ENCODE results near the gene SLC25A22.

Gene SLC25A22

DNA sequence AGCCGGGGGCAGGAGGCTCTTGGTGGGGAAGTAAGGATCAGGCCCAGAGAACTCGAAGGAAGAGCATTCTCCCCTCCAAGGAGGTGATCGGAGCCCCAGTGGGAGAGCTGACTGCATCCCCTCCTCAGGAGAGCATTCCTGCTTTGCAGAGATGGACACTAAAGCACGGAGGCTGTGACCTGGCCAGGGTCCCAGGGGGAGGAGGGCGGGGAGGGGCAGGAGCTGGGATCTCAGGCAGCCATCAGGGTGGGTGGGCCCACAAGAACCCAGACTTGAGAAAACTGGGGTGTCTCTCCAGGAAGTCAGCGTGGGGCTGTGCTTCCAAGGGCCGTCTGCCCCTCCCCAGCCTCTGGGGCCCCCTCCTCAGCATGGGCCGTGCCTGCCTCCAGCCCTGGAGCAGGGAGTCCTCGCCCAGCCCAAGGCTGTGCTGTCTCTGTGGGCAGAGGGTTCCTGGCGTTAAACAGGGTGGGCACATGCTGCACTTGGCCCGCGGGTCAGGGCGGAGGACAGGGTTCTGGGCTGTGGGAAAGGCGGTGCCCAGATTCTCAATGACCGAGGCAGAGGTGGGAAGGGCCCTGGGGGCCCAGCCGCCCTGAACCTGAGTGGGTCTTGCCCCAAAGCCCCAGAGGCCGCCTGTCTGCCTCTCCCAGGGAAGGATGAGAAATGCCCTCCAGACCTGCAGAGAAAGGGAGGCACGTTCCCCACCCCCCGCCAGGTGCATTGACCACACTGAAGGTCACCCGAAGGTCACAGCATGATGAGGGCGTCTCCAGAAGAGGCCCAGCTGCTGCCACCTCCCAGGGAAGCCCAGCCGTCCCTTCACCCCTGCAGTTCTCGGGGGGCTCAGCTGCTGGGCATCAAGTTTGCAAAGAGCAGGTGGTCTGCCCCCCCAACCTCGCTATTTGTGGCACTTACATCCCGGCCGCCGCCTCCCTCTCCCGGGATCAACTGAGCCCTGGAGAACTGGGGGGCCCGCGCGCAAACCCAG is 8.8 kb downstream of the SLC25A22 start:
- Histone ChIP-seq H3K9me3 (ENCODE audit: insufficient read depth, low read depth, low read length) (no peaks in the 10 kb centered on the region), H3K9me2 (replicated peaks; ENCODE audit: low read depth, low read length) (no peaks in the 10 kb centered on the region), H3K9ac (ENCODE audit: low read depth, low read length, poor library complexity, severe bottlenecking) (no peak overlapping the region), H4K20me1 (ENCODE audit: insufficient read depth, low read length, poor library complexity, severe bottlenecking) (no peaks in the 10 kb centered on the region), H3K36me3 (ENCODE audit: insufficient read depth, low read length) (no peaks in the 10 kb centered on the region), H3K27me3 (ENCODE audit: insufficient read depth, low read length, poor library complexity, severe bottlenecking) (no peaks in the 10 kb centered on the region), H2AFZ (ENCODE audit: low read length) (no peak overlapping the region), H3F3A (ENCODE audit: low read depth) (no peaks in the 10 kb centered on the region), H3K4me3 (ENCODE audit: low read length, poor library complexity, severe bottlenecking) (no peak overlapping the region), H3K4me2 (ENCODE audit: low read depth, low read length, poor library complexity, severe bottlenecking) (no peak overlapping the region), H3K4me1 (ENCODE audit: insufficient read depth, low read length, poor library complexity, severe bottlenecking) (no peaks in the 10 kb centered on the region), H3K79me2 (ENCODE audit: insufficient read depth, low read length) (no peaks in the 10 kb centered on the region)
- TF ChIP-seq CTCF (conservative IDR thresholded peaks at IDR 0.05; ENCODE audit: low read length) = no peak
- no peak for TF ChIP-seq EZH2phosphoT487 (IDR thresholded peaks at IDR 0.05; ENCODE audit: borderline replicate concordance)

DNA sequence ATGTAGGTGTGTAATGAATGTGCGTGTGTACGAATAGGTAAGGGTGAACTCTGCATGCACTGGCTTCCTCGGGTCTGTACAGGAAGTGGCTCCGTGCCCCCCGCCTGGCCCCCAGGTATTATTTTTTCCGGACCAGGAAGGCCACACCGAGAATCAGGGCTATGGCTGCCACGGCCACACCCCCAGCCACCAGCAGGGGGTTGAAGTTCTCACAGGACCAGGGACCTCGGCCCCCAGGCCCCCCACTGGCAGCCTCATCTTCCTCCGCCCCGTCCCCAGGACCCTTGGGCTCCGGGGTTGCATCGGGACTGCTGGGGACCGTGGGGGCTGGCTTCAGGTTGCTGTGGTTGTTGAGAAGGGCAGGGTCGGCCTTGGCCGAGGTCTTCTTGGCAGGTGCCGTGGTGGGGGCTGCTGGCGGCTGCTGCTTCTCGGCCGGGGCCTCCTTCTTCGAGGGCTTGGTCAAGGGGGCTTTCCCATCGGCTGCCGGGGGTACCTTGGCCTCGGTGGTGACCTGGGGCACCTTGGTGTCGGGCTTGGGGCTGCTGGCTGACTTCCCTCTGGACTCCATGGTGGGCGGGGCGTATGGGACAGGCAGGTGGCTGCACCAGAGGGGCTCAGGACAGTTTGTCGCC is 10.0 kb downstream of the SLC25A22 start:
- Histone ChIP-seq H3K4me3 (ENCODE audit: low read length, poor library complexity, severe bottlenecking) (no peak overlapping the region), H3K36me3 (ENCODE audit: insufficient read depth, low read length) (no peaks in the 10 kb centered on the region), H3K27me3 (ENCODE audit: insufficient read depth, low read length, poor library complexity, severe bottlenecking) (no peaks in the 10 kb centered on the region), H3K9ac (ENCODE audit: low read depth, low read length, poor library complexity, severe bottlenecking) (no peak overlapping the region), H3K9me2 (replicated peaks; ENCODE audit: low read depth, low read length) (no peaks in the 10 kb centered on the region), H4K20me1 (ENCODE audit: insufficient read depth, low read length, poor library complexity, severe bottlenecking) (no peaks in the 10 kb centered on the region), H3K4me1 (ENCODE audit: insufficient read depth, low read length, poor library complexity, severe bottlenecking) (no peaks in the 10 kb centered on the region), H3K9me3 (ENCODE audit: insufficient read depth, low read depth, low read length) (no peaks in the 10 kb centered on the region), H3K79me2 (ENCODE audit: insufficient read depth, low read length) (no peaks in the 10 kb centered on the region), H2AFZ (ENCODE audit: low read length) (no peak overlapping the region), H3F3A (ENCODE audit: low read depth) (no peaks in the 10 kb centered on the region), H3K4me2 (ENCODE audit: low read depth, low read length, poor library complexity, severe bottlenecking) (no peak overlapping the region)
- TF ChIP-seq CTCF (conservative IDR thresholded peaks at IDR 0.05; ENCODE audit: low read length) (no peak), EZH2phosphoT487 (IDR thresholded peaks at IDR 0.05; ENCODE audit: borderline replicate concordance) (no peak)

DNA sequence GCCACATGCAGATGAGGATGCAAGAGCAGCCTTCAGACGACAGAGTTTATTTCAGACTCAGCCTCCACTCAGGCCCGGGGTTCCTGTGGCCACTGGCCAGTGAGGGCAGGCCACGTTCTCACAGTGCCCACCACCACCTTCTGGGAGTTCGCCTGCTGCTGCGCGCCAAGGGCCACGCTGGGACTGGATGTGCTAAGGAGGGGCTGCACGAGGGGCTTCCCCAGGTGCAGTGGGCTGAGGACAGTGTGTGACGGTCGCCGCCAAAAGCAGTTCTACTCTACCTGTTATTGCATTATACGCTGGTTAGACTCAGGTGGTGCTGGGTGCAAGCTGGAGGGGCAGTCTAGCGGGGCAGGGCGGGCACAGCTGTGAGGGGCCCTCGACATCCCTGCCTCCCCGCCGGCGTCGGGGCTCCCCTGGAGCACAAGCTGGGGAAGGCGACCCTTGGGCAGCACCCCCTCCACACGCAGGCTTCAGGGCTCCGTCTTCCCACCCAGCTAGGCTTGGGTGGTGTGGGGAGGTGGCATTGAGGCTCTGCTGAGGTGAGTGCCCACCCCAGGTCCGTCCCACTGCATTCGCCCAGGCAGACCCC is 10.9 kb downstream of the SLC25A22 start:
- no peak overlapping the region for H3K4me2 ChIP-seq (ENCODE audit: low read depth, low read length, poor library complexity, severe bottlenecking)
- no peaks in the 10 kb centered on the region for H3K9me2 ChIP-seq (replicated peaks; ENCODE audit: low read depth, low read length)
- H4K20me1 ChIP-seq (ENCODE audit: insufficient read depth, low read length, poor library complexity, severe bottlenecking) = no peaks in the 10 kb centered on the region

More for the DNA sequence above, 10.9 kb downstream of the SLC25A22 start:
- no peak overlapping the region for H2AFZ ChIP-seq (ENCODE audit: low read length)
- H3K9me3 ChIP-seq (ENCODE audit: insufficient read depth, low read depth, low read length) = no peaks in the 10 kb centered on the region
- no peak for TF ChIP-seq EZH2phosphoT487 (IDR thresholded peaks at IDR 0.05; ENCODE audit: borderline replicate concordance)
- TF ChIP-seq CTCF (conservative IDR thresholded peaks at IDR 0.05; ENCODE audit: low read length) = no peak
- no peaks in the 10 kb centered on the region for H3K36me3 ChIP-seq (ENCODE audit: insufficient read depth, low read length)
- H3K79me2 ChIP-seq (ENCODE audit: insufficient read depth, low read length) = no peaks in the 10 kb centered on the region
- H3K4me1 ChIP-seq (ENCODE audit: insufficient read depth, low read length, poor library complexity, severe bottlenecking) = no peaks in the 10 kb centered on the region
- no peak overlapping the region for H3K9ac ChIP-seq (ENCODE audit: low read depth, low read length, poor library complexity, severe bottlenecking)
- H3K4me3 ChIP-seq (ENCODE audit: low read length, poor library complexity, severe bottlenecking) = no peak overlapping the region
- H3F3A ChIP-seq (ENCODE audit: low read depth) = no peaks in the 10 kb centered on the region
- no peaks in the 10 kb centered on the region for H3K27me3 ChIP-seq (ENCODE audit: insufficient read depth, low read length, poor library complexity, severe bottlenecking)

Measured in Loucy (cell line).